HepG2 (cell line): ENCODE measurements around the gene GPC6. TPM values are rescaled to one million over a fixed set of nuclear protein-coding genes. Genes with fewer than 3 reads are reported as not detected.

Experiments used
- ATAC-seq: fragments of 200-7000 bp; cut with Tn5 transposase; 3 replicates; pipeline ENCODE4 v1.9.1; 2020; ENCODE audit warnings: mild to moderate bottlenecking, moderate library complexity
- BruUV-seq: library from RNA; stranded (reverse); fragments of 400-500 nt; replicated peaks from 2 replicates; lab custom pipeline; 2021; lab: Mats Ljungman, UMichigan
- CTCF ChIA-PET: fragments of 300-600 bp; formaldehyde crosslinking; extraction: SDS; loops from one replicate; lab custom pipeline; 2021; ENCODE audit warnings: low total read pairs, inconsistent platforms, low intra/inter-chr PET ratio; lab: Yijun Ruan, JAX
- POLR2A ChIA-PET: fragments of 350-600 bp; sonication (Branson Sonifier 250); formaldehyde crosslinking; loops from one replicate; lab custom pipeline; 2020; ENCODE audit warnings: antibody characterized with exemption, inconsistent platforms; lab: Yijun Ruan, JAX
- DNase-seq: peaks from one replicate; pipeline ENCODE4 v3.0.0-alpha.2; 2015; ENCODE audit warnings: low spot score
- FAIRE-seq: peaks from 3 replicates; lab custom pipeline; 2011; peaks lifted over from hg19 to GRCh38; lab: Jason Lieb, UNC
- H2AFZ ChIP-seq: one replicate; pipeline ENCODE4 v1.6.1; 2011; ENCODE audit warnings: low read length, inconsistent platforms
- H3K27ac ChIP-seq: fragments of 300-600 bp; 3 replicates; pipeline ENCODE4 v1.8.0; 2011; ENCODE audit warnings: mixed run types, mild to moderate bottlenecking, mixed read lengths, low read length, inconsistent platforms; ENCODE audit not compliant: insufficient read depth; ENCODE audit errors: extremely low read length
- H3K27me3 ChIP-seq, 2 experiments: fragments of 200-600 bp in 1 of 2; 2 replicates in 1 of 2; 3 replicates in 1 of 2; pipeline versions ENCODE4 v1.6.0 to v1.8.0; 2011; ENCODE audit warnings: low read length in 2 of 2, mild to moderate bottlenecking in 2 of 2, moderate library complexity in 2 of 2, inconsistent platforms in 1 of 2; ENCODE audit not compliant: insufficient read depth in 2 of 2, control insufficient read depth in 1 of 2
- H3K36me3 ChIP-seq, 2 experiments: fragments of 200-600 bp in 1 of 2; replicated peaks in 1 of 2; 2 replicates in 1 of 2; 3 replicates in 1 of 2; pipeline versions ENCODE4 v1.5.1 to v1.8.0; 2011; ENCODE audit warnings: low read length in 2 of 2, inconsistent platforms in 1 of 2; ENCODE audit not compliant: insufficient read depth in 2 of 2, control insufficient read depth in 1 of 2
- H3K4me1 ChIP-seq: 2 replicates; pipeline ENCODE4 v1.5.1; 2012; ENCODE audit warnings: low read length, inconsistent platforms; ENCODE audit not compliant: insufficient read depth
- H3K4me2 ChIP-seq: 2 replicates; pipeline ENCODE4 v1.6.0; 2011; ENCODE audit warnings: low read depth, low read length, inconsistent platforms
- H3K4me3 ChIP-seq, 3 experiments: fragments of 200-600 bp in 1 of 3; sonication (generic), shearing (Covaris generic) in 1 of 3; replicated peaks in 1 of 3; 2 replicates each; pipeline ENCODE4 v1.5.1; 2011 to 2016; ENCODE audit warnings: low read length in 3 of 3, inconsistent platforms in 2 of 3, low read depth in 2 of 3, mild to moderate bottlenecking in 2 of 3, control low read depth in 1 of 3, mixed read lengths in 1 of 3; ENCODE audit not compliant: insufficient read depth in 1 of 3
- H3K79me2 ChIP-seq: one replicate; pipeline ENCODE4 v1.6.1; 2011; ENCODE audit warnings: low read length, inconsistent platforms; ENCODE audit not compliant: insufficient read depth
- H3K9ac ChIP-seq: 2 replicates; pipeline ENCODE4 v1.6.0; 2011; ENCODE audit warnings: mild to moderate bottlenecking, low read depth, low read length, inconsistent platforms; ENCODE audit not compliant: insufficient read depth
- H3K9me3 ChIP-seq: 2 replicates; pipeline ENCODE4 v1.5.1; 2012; ENCODE audit warnings: mild to moderate bottlenecking, low read length
- H4K20me1 ChIP-seq: 2 replicates; pipeline ENCODE4 v1.6.0; 2011; ENCODE audit warnings: inconsistent platforms, mild to moderate bottlenecking, low read length, moderate library complexity; ENCODE audit not compliant: insufficient read depth
- CEBPB ChIP-seq: IDR thresholded peaks from 2 replicates; pipeline ENCODE4 v1.6.1; 2011; ENCODE audit warnings: low read depth, low read length, improper control_type of control experiment, borderline replicate concordance
- HNRNPK ChIP-seq: fragments of 200-400 bp; formaldehyde crosslinking; IDR thresholded peaks from 2 replicates; pipeline ENCODE4 v1.6.1; 2018; ENCODE audit warnings: low read length, low read depth, moderate library complexity, mild to moderate bottlenecking; ENCODE audit not compliant: poor library complexity, severe bottlenecking
- JUNB ChIP-seq: sonication (generic); formaldehyde crosslinking; IDR thresholded peaks from 2 replicates; pipeline ENCODE4 v1.8.0; 2022; ENCODE audit warnings: missing genetic modification reagents, mild to moderate bottlenecking, borderline replicate concordance
- MYC ChIP-seq: sonication (generic); formaldehyde crosslinking; IDR thresholded peaks from 2 replicates; pipeline ENCODE4 v1.9.0; 2021; ENCODE audit warnings: missing genetic modification reagents, borderline replicate concordance
- THYN1 ChIP-seq: sonication (generic); formaldehyde crosslinking; IDR thresholded peaks from 2 replicates; pipeline ENCODE4 v1.8.1; 2023; ENCODE audit warnings: low read depth, mild to moderate bottlenecking, moderate library complexity, missing genetic modification reagents, borderline replicate concordance
- ZNF12 ChIP-seq: sonication (generic); formaldehyde crosslinking; IDR thresholded peaks from 2 replicates; pipeline ENCODE4 v1.5.0; 2020; ENCODE audit warnings: missing genetic modification reagents
- WGBS: methylation state at CpG from one replicate; pipeline ENCODE4 v1.1.6; 2017; ENCODE audit warnings: low lambda C conversion rate; 5-methylcytosine and 5-hydroxymethylcytosine counted together
- in situ Hi-C: cut with HindIII; loops from 2 replicates; pipeline ENCODE4 v1.10.0; 2017; ENCODE audit warnings: low pct_unique_long_range_greater_than_20kb; ENCODE audit not compliant: extremely low pct_ligation_motif_present
- intact Hi-C: fragments of 100-400 bp; cut with micrococcal nuclease; formaldehyde crosslinking; loops from one replicate; pipeline ENCODE4 v1.10.0; 2022; ENCODE audit not compliant: unreplicated experiment
- polyA plus RNA-seq, 8 experiments: library from polyadenylated mRNA; depleted of rRNA in 3 of 8; stranded (reverse) in 7 of 8; unstranded in 1 of 8; fragments of >200 nt; fragmentation: Illumina TruSeq in 4 of 8; extraction: Trizol in 4 of 8; gene quantifications; 2 replicates each; pipeline versions ENCODE4 v1.2.1 to v1.2.3, GENCODE V29; 2011 to 2016; ENCODE audit warnings: low read depth in 4 of 8, missing spikeins in 1 of 8, mixed read lengths in 1 of 8; ENCODE audit not compliant: insufficient read depth in 1 of 8
- total RNA-seq, 5 experiments: library from RNA; depleted of rRNA; stranded (reverse); fragments of >200 nt; fragmentation: Illumina TruSeq; extraction: Trizol; gene quantifications; 2 replicates each; pipeline ENCODE4 v1.2.3, GENCODE V29; 2016; ENCODE audit warnings: low read depth in 1 of 5
- TF ChIP-seq, protein P1 (sequence below): sonication (generic); formaldehyde crosslinking; IDR thresholded peaks from 2 replicates; pipeline ENCODE4 v1.4.0; 2020; ENCODE audit warnings: mild to moderate bottlenecking, missing genetic modification reagents
- TF ChIP-seq, protein P2 (sequence below), 2 experiments: sonication (generic) in 1 of 2; formaldehyde crosslinking in 1 of 2; IDR thresholded peaks; 2 replicates each; pipeline versions ENCODE4 v1.6.1 to v1.9.0; 2014 to 2022; ENCODE audit warnings: antibody characterized with exemption in 1 of 2, borderline replicate concordance in 1 of 2, inconsistent platforms in 1 of 2, low read depth in 1 of 2, missing genetic modification reagents in 1 of 2
- TF ChIP-seq, protein P3 (sequence below), 2 experiments: sonication (generic) in 1 of 2; formaldehyde crosslinking in 1 of 2; IDR thresholded peaks; 2 replicates each; pipeline versions ENCODE4 v1.4.0 to v1.6.1; 2018 to 2020; ENCODE audit warnings: missing genetic modification reagents in 2 of 2, borderline replicate concordance in 1 of 2, low read depth in 1 of 2, mild to moderate bottlenecking in 1 of 2, missing biosample characterization in 1 of 2

GPC6 gene
- total and polyA plus RNA-seq, 2 of the 13 experiments (the other 11 are each of a cell fraction or from before 2014, with no cell fraction given) = 24.5 to 33.9 TPM

DNA sequence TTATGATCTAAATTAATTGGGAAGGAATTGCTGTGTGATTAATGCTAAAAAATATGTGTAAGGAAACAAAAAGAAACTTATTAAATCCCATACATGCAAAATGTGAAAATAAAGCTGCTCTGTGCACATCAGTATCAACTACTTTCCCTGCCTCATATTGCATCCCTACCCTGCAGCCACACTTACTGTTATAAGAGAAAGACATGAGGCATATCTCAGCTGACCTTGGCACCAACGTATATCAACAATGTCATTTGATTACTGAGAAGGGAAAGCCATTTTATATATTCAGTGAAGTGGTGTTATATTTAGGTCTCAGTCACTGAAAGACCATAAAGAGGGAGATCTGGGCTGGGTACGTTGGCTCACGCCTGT is 585.1 kb downstream of the GPC6 start:
- Histone ChIP-seq H3K9ac (no peak overlapping the region), H3K36me3 (no peaks in the 10 kb centered on the region), H3K9me3 (no peaks in the 10 kb centered on the region), H2AFZ (no peak overlapping the region), H3K4me3 (no peak overlapping the region), H3K4me1 (peaks cover 8% of the 10 kb centered on the region), H3K27ac (no peak overlapping the region), H3K79me2 (no peaks in the 10 kb centered on the region), H4K20me1 (no peaks in the 10 kb centered on the region), H3K27me3 (no peaks in the 10 kb centered on the region), H3K4me2 (no peak overlapping the region)
- intact Hi-C loops (no loop called here), in situ Hi-C loops (no loop called here)
- ChIA-PET POLR2A (interaction anchor here (0.5 to 2.1 kb wide), 2 partner anchors 45 to 1723 kb away, joined by 3 to 5 read pairs; no protein-coding TSS in a partner anchor), CTCF (no interaction called here)
- no peak for ATAC-seq
- no peak for FAIRE-seq
- TF ChIP-seq JUNB (CRISPR knock-in tag) = no peak
- TF ChIP-seq CEBPB = no peak
- TF ChIP-seq, protein P1, sequence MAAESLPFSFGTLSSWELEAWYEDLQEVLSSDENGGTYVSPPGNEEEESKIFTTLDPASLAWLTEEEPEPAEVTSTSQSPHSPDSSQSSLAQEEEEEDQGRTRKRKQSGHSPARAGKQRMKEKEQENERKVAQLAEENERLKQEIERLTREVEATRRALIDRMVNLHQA (CRISPR knock-in tag) = no peak
- TF ChIP-seq THYN1 (CRISPR knock-in tag) = no peak
- no TSS peak for BruUV-seq
- 97% methylated on average over 3 of the region's 3 CpGs for WGBS
- DNase-seq = no peak

DNA sequence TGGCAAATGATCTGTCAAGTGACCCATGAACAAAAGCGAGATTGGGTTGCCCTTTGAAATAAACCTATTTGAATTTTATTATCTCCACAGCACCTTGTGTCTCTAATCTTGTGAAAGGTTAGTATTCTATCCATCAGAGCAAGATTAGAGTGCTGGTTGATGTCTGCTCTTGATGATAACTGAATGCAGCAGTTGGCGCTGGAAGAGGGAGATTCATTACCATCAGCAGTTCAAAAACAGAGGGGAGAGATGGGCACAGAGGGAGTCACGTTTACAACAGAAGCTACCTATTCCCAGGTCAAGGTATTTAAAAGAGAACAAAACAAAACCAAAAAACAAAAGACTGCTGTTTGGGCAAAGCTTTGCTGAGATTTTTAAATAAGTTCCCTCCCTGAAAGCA is 588.1 kb downstream of the GPC6 start:
- CTCF ChIA-PET = no interaction called here
- Histone ChIP-seq H3K27me3 (no peaks in the 10 kb centered on the region), H3K9ac (no peak overlapping the region), H3K4me3 (no peak overlapping the region), H2AFZ (no peak overlapping the region), H3K79me2 (no peaks in the 10 kb centered on the region), H3K27ac (no peak overlapping the region), H3K4me1 (peaks cover 8% of the 10 kb centered on the region), H3K36me3 (no peaks in the 10 kb centered on the region), H4K20me1 (no peaks in the 10 kb centered on the region), H3K4me2 (no peak overlapping the region), H3K9me3 (no peaks in the 10 kb centered on the region)
- DNase-seq (no peak), FAIRE-seq (no peak), ATAC-seq (no peak)
- POLR2A ChIA-PET = no interaction called here
- intact Hi-C loops = no loop called here
- no TSS peak for BruUV-seq
- in situ Hi-C loops = no loop called here
- 97% methylated on average over 3 of the region's 3 CpGs for WGBS
- TF ChIP-seq, protein P2, sequence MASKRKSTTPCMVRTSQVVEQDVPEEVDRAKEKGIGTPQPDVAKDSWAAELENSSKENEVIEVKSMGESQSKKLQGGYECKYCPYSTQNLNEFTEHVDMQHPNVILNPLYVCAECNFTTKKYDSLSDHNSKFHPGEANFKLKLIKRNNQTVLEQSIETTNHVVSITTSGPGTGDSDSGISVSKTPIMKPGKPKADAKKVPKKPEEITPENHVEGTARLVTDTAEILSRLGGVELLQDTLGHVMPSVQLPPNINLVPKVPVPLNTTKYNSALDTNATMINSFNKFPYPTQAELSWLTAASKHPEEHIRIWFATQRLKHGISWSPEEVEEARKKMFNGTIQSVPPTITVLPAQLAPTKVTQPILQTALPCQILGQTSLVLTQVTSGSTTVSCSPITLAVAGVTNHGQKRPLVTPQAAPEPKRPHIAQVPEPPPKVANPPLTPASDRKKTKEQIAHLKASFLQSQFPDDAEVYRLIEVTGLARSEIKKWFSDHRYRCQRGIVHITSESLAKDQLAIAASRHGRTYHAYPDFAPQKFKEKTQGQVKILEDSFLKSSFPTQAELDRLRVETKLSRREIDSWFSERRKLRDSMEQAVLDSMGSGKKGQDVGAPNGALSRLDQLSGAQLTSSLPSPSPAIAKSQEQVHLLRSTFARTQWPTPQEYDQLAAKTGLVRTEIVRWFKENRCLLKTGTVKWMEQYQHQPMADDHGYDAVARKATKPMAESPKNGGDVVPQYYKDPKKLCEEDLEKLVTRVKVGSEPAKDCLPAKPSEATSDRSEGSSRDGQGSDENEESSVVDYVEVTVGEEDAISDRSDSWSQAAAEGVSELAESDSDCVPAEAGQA (IDR thresholded peaks at IDR 0.05; ENCODE audit: low read depth) = no peak
- TF ChIP-seq, protein P2 (CRISPR knock-in tag; IDR thresholded peaks at IDR 0.05; ENCODE audit: borderline replicate concordance) = no peak
- no peak for TF ChIP-seq HNRNPK
- TF ChIP-seq MYC = no peak
- TF ChIP-seq, protein P3, sequence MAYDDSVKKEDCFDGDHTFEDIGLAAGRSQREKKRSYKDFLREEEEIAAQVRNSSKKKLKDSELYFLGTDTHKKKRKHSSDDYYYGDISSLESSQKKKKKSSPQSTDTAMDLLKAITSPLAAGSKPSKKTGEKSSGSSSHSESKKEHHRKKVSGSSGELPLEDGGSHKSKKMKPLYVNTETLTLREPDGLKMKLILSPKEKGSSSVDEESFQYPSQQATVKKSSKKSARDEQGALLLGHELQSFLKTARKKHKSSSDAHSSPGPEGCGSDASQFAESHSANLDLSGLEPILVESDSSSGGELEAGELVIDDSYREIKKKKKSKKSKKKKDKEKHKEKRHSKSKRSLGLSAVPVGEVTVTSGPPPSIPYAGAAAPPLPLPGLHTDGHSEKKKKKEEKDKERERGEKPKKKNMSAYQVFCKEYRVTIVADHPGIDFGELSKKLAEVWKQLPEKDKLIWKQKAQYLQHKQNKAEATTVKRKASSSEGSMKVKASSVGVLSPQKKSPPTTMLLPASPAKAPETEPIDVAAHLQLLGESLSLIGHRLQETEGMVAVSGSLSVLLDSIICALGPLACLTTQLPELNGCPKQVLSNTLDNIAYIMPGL (CRISPR knock-in tag; IDR thresholded peaks at IDR 0.05; ENCODE audit: borderline replicate concordance in 1 of 2, low read depth in 1 of 2) = no peak
- TF ChIP-seq ZNF12 (CRISPR knock-in tag) = no peak
